EH (cell line): Measurements from ENCODE around the gene LPP.
"Not testable (repeated sequence)": the region's sequence is repeated elsewhere in the genome, so short reads cannot be mapped to it uniquely, and the experiment has no call there.

Experiments used
- DNase-seq: peaks from one replicate; pipeline ENCODE4 v3.0.0-alpha.2; 2015; ENCODE audit warnings: low read depth

Gene LPP

GRCh38 chr3:188400494-188401243 lies 246.7 kb downstream of the LPP start:
- no peak for DNase-seq

DNA sequence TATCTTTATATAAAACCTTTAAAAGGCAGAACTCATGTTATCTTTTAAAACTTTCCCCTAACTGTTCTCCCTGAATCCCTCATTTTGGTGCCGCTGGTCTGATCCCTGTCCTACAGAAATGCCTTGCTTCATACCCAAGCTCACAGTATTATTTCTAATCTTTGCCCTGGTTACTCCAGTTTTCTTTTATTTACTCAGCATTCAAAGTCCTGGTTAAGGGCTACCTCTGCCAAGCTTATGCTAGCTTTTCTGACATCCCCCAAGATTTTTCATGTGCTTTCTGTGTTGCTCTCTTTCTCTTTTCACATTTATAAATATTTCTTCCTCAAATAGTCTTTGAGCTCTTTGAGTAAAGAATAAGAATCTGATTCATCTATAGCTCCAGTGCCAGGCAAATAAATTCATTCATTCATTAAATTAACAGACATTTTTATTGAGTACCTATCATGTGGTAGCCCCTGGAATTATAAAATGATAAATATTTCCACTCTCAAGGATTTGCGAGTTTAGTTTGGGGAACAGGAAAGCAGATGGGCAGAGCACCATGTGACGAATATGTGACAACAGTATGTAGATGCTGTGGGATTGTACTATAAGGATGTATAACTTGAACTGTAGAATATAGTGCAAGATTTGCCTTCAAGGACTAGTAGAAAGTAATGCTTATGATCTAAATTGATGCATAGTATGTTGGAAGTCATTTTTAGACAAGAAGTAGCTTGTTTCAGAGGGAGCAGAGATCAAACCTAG lies 247.5 kb downstream of the LPP start:
- no peak for DNase-seq

GRCh38 chr3:188402229-188402628 lies 248.3 kb downstream of the LPP start:
- DNase-seq: no peak

- DNase-seq: no peak
Measured at GRCh38 chr3:188403404-188403803, 249.4 kb downstream of the LPP start.

GRCh38 chr3:188404124-188404523 lies 250.2 kb downstream of the LPP start:
- DNase-seq: no peak

- no peak for DNase-seq
Measured at GRCh38 chr3:188404701-188405100, 250.7 kb downstream of the LPP start.

- DNase-seq: peak; percentile 89
Measured at GRCh38 chr3:188407158-188407880, 253.4 kb downstream of the LPP start.

DNA sequence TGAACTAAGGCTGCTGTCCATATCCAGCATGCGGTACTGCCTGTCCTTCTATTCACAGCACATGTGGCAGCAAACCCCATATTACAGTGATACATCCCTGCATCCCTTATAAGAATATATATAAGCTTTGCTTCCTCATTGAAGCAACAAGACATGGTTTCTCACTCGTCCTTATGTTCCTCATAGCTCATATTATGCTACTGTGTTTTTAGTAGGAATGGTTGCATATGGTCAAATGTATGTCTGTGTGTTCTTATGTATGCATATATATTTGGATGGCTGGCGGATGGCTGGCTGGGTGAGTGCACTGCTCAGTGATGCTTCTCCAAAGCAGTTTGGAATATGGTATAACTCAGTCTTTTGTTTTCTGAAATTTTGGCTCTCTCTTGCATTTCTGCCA lies 254.9 kb downstream of the LPP start:
- DNase-seq: no peak

DNA sequence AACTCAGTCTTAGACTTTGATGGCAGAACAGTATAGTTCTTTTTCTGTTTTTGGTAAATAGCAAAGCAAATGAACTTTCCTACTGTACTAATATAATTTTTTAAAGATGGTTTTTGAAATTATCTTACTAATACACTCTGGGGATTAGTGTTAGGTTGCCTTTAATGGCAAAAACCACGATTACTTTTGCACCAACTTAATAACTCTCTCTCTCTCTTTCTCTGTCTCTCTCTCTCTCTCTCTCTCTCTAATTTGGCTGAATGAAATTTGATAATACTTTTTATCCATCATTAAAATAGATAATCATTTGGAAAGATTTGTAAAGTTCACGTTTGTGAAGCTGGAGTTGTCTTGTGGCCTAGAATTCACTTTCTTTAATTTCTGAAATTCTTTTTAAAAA lies 257.8 kb downstream of the LPP start:
- DNase-seq: no peak

DNA sequence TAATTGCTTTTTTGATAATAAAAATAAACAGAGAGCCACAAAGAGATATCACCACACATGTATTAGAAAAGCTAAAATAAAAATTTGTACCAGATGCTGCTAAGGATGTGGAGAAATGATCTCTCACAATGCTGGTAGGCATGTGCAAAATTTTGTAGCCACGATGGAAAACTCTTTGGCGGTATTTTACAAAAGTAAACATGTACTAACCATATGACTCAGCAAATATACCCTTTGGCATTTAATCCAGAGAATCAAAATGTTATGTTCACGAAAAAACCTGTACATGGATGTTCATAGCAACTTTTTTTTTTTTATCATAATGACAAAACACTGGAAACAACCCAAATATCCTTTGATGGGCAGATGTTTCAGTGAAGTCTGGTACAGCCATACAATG lies 261.2 kb downstream of the LPP start:
- DNase-seq: peak; percentile 57

DNA sequence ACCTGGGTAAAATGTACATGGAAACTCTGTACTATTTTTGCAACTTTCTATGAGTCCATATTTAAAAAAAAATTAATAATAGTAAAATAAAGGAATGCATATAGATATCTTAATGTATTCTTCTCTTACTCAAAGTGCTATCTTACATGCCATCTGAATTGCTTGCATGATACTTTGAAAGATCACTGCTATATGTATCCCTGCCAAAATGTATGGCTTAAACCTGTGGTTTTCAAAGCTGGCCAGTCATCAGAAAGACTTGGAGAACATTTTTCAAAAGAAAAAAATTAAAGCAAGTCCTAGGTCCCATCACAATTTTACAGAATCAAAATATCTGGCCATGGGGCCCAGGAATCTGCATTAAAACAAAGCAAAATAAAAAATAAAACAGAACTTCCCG lies 262.1 kb downstream of the LPP start:
- DNase-seq: peak; percentile 50

GRCh38 chr3:188417271-188417696 lies 263.3 kb downstream of the LPP start:
- no peak for DNase-seq

- DNase-seq: no peak
Measured at GRCh38 chr3:188417766-188418165, 263.8 kb downstream of the LPP start.

DNA sequence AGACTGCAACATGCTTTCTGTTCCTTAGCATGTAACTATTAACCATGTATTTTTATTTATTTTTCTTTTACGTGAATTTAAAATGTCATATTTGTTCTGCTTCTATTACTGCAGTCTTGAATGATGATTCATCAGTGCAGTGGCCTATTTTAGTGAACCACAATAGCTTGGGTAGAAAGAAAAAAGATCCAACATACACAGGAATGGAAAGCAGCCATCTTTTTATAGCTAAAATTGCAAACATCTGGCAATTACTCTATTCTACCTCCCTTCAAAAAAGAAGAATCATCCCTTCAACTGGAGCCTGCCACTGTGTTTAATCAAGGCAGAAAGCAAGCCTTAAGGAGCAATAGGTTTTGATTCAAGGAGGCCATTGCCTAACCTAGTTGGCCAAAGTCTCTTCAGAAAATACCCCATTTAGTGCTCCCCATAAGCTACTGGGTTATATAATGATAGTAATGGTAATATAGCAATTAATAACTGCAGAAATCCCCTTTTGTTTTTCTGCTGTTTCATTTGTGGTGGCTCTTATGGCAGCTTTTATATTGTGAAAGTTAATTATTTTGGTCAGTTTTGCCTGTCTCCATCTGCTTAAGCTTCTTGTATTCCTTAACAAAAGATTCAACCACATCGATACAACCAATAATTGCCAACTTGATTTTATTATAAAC lies 267.3 kb downstream of the LPP start:
- DNase-seq: peak; percentile 93

DNA sequence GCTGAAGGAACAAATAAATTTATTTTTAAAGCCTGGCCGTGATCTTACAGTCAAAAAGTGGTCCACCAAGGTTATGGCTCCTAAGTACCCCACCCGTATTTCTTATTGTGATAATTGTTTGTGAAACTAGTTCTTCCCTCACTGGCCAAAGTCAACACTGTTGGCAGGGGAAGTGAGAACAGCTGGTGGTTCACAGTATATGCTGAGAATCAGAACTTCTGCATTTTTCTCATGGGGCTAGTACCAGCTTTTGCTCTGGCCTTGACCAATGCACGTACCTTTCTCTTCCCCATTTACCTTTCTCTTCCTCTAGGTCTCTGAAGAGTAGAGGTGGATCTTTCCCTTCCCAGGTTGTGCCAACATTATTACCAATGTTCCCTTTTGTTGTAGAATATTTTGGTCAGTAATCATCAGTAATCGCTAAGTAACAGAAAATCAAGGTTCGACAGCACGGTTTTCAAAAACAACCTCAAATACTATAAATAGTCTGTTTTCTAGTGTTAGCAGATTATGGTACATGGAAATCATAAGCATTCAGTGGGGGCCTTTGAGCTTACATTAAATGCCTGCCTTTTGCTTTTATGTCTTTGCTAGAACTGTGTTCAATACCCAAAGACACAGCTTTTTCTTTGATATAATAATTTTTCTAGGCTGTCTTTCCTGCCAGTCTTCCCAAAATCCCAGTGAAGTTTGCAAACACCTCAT lies 268.0 kb downstream of the LPP start:
- DNase-seq: no peak

- not testable (repeated sequence) for DNase-seq
Measured at GRCh38 chr3:188427981-188428380, 274.0 kb downstream of the LPP start.

- no peak for DNase-seq
Measured at GRCh38 chr3:188431040-188431439, 277.1 kb downstream of the LPP start.

- peak; percentile 68 for DNase-seq
Measured at GRCh38 chr3:188431553-188431952, 277.6 kb downstream of the LPP start.

DNA sequence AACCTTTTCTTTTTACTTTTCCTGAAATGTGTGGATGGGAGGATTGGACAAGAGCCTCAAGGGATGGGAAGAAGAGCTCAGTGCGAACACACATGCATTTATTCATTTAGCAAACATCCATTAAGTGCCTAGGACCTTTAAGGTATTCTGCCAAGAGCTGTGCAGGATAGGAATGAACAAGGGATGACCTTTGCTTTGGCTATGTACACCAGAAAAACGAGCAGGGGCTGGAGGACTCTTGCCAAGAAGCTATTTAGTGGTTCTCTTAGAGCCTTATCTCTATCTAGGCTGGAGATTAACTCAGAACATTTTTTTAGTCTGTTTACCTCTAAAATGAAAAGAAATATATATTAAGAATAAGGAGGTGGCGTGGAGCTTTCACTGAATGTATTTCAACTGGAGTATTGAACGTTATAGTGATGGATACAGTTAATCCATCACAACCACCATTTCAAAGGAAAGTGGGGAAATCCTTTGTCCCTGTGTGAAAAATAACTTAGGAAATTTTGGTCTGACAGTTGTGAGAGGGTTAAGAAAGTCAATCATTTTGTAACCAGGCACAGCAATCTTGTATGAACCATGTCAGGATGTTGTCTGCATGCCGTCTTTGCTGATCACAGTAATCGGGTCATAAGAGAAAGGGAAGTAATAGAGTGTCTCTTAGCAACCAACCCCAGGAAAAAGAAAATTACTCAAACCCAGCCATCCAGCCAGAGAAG lies 279.0 kb downstream of the LPP start:
- DNase-seq: peak; percentile 55

DNA sequence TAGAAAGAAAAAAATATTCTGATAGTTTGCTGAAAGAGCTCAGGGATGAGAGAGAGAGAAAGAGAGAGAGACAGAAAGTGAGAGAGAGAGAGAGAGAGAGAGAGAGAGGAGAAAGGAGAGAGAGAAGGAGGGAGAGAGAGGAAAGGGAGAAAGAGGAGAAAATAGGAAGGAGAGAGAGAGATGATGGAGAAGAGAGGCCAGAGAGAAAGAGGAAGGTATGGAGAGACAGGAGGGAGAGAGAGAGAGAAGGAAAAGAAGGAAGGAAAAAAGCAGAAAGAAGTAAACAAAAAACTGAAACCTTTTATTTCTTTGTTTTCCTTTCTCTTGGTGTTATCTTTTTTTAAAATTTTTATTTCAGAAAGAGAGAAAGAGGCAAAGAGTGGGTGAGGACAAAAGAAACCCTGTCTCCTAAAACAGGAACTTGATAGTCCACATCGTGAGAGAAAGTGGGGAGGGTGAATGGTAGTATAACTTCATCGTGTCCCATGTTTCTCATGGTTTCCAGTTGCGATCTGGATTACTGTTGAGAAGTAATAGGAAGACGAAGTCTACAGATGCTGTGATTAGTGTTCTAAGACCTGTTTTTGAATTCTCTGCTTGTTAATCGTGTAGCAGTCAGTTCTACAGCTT lies 279.7 kb downstream of the LPP start:
- DNase-seq: no peak

DNA sequence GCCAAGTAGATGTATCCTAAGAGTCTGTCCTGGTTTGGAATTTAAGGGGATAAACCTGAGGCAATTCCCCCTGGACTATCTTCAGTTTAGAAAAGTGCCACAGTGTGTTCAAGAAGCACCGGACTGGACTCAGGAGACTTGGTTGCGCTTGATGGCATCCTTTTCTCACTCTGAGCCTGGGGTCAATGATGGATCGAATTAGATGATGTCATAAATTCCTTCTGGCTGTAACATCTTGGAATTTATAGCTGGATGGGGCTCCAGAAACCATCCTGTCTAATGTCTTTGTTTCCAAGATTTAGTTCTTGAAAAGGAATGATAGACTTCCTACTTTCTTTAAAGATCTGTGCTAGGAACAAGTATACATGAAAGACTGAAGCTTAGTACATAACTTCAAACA lies 280.6 kb downstream of the LPP start:
- DNase-seq: peak; percentile 63
